WTC11 (cell line): ENCODE data around the gene PIK3R2. TPM values are rescaled to one million over a fixed set of nuclear protein-coding genes. Genes with fewer than 3 reads are reported as not detected.
"Not testable (repeated sequence)": the region's sequence is repeated elsewhere in the genome, so short reads cannot be mapped to it uniquely, and the experiment has no call there.

Source experiments
- ATAC-seq: fragments of 200-7000 bp; cut with Tn5 transposase; 2 replicates; pipeline ENCODE4 v1.10.0; 2021; ENCODE audit warnings: mild to moderate bottlenecking, moderate library complexity
- CTCF ChIA-PET: fragments of 300-600 bp; sonication (Branson Sonifier 250); formaldehyde crosslinking; loops from one replicate; lab custom pipeline; 2021; ENCODE audit warnings: antibody characterized with exemption; lab: Charles Lee
- POLR2A ChIA-PET: fragments of 350-600 bp; sonication (Branson Sonifier 250); formaldehyde crosslinking; loops from one replicate; lab custom pipeline; 2021; ENCODE audit warnings: antibody characterized with exemption; lab: Charles Lee
- DNase-seq: peaks from one replicate; pipeline ENCODE4 v3.0.0; 2021; ENCODE audit warnings: low spot score
- H3K27ac Mint-ChIP-seq: 2 replicates; pipeline ENCODE4 v1.8.0; 2021; ENCODE audit warnings: mixed read lengths
- H3K27me3 Mint-ChIP-seq: 2 replicates; pipeline ENCODE4 v1.8.0; 2021; ENCODE audit warnings: low read depth, mild to moderate bottlenecking, moderate library complexity, mixed read lengths
- H3K36me3 Mint-ChIP-seq: 2 replicates; pipeline ENCODE4 v1.8.0; 2021; ENCODE audit warnings: mixed read lengths
- H3K4me1 Mint-ChIP-seq: 2 replicates; pipeline ENCODE4 v1.8.0; 2022; ENCODE audit warnings: mixed read lengths
- H3K4me3 Mint-ChIP-seq: 2 replicates; pipeline ENCODE4 v1.8.0; 2021; ENCODE audit warnings: mild to moderate bottlenecking, moderate library complexity, mixed read lengths
- H3K9me3 Mint-ChIP-seq: 2 replicates; pipeline ENCODE4 v1.8.0; 2021; ENCODE audit warnings: mixed read lengths
- AFF4 ChIP-seq: sonication (generic); formaldehyde crosslinking; IDR thresholded peaks from 2 replicates; pipeline ENCODE4 v1.8.1; 2023; ENCODE audit warnings: mild to moderate bottlenecking, missing genetic modification reagents, borderline replicate concordance
- HMGXB4 ChIP-seq: sonication (generic); formaldehyde crosslinking; IDR thresholded peaks from 2 replicates; pipeline ENCODE4 v1.8.1; 2023; ENCODE audit warnings: mild to moderate bottlenecking, moderate library complexity, missing genetic modification reagents
- NFATC4 ChIP-seq: fragments of 250-450 bp; sonication (Bioruptor Pico); IDR thresholded peaks from 2 replicates; pipeline ENCODE4 v1.9.0; 2021; ENCODE audit warnings: mild to moderate bottlenecking
- PRDM15 ChIP-seq: sonication (generic); formaldehyde crosslinking; IDR thresholded peaks from 2 replicates; pipeline ENCODE4 v1.8.0; 2022; ENCODE audit warnings: missing genetic modification reagents
- RORB ChIP-seq: fragments of 250-450 bp; sonication (Bioruptor Pico); IDR thresholded peaks from 2 replicates; pipeline ENCODE4 v1.9.0; 2021; ENCODE audit warnings: mild to moderate bottlenecking
- SMAD3 ChIP-seq: sonication (generic); formaldehyde crosslinking; IDR thresholded peaks from 2 replicates; pipeline ENCODE4 v1.8.0; 2022; ENCODE audit warnings: missing genetic modification reagents, mild to moderate bottlenecking, borderline replicate concordance
- TCF7 ChIP-seq: sonication (generic); formaldehyde crosslinking; IDR thresholded peaks from 2 replicates; pipeline ENCODE4 v1.8.0; 2022; ENCODE audit warnings: mild to moderate bottlenecking, low read depth, missing genetic modification reagents, moderate library complexity
- ZNF121 ChIP-seq: sonication (generic); formaldehyde crosslinking; IDR thresholded peaks from 2 replicates; pipeline ENCODE4 v1.8.0; 2023; ENCODE audit warnings: missing genetic modification reagents
- ZNF423 ChIP-seq: fragments of 250-450 bp; sonication (Bioruptor Pico); IDR thresholded peaks from 2 replicates; pipeline ENCODE4 v2.1.2; 2022; ENCODE audit warnings: mild to moderate bottlenecking, moderate library complexity
- total RNA-seq: library from RNA; stranded (reverse); gene quantifications from 3 replicates; pipeline ENCODE4 v1.2.3, GENCODE V29; 2021

PIK3R2 gene
- total RNA-seq, 1 experiment from 2014 or later: 56.9 TPM

GRCh38 chr19:18157465-18158063 is 4.6 kb downstream of the PIK3R2 start:
- peaks cover 13% of the 10 kb centered on the region for H3K36me3 Mint-ChIP-seq
- H3K27ac Mint-ChIP-seq: no peak overlapping the region
- ChIA-PET CTCF (interaction anchor here (0.6 to 1.8 kb wide), 8 partner anchors 11 to 675 kb away, joined by 3 to 12 read pairs (median 4); no protein-coding TSS in a partner anchor), POLR2A (interaction anchor here (0.9 to 1.1 kb wide), 2 partner anchors 48 to 124 kb away, joined by 4 to 8 read pairs; partner anchors contain the start of gene JUND)
- no peak overlapping the region for H3K4me3 Mint-ChIP-seq
- no peaks in the 10 kb centered on the region for H3K27me3 Mint-ChIP-seq
- ATAC-seq: peak; percentile 0; the same call in 1 of the 2 replicates
- TF ChIP-seq SMAD3 (CRISPR knock-in tag) (no peak), ZNF423 (CRISPR knock-in tag) (peak; percentile 96)
- no peaks in the 10 kb centered on the region for H3K9me3 Mint-ChIP-seq
- peak; percentile 59 for DNase-seq
- H3K4me1 Mint-ChIP-seq: peaks cover 24% of the 10 kb centered on the region

- H3K4me1 Mint-ChIP-seq: peaks cover 24% of the 10 kb centered on the region
- CTCF ChIA-PET: interaction anchor here (1.3 to 1.8 kb wide), 4 partner anchors 10 to 94 kb away, joined by 4 to 12 read pairs (median 7); no protein-coding TSS in a partner anchor
- ATAC-seq (no peak), DNase-seq (no peak)
- H3K27ac Mint-ChIP-seq: no peak overlapping the region
- H3K27me3 Mint-ChIP-seq: no peaks in the 10 kb centered on the region
- H3K36me3 Mint-ChIP-seq: peaks cover 19% of the 10 kb centered on the region
- POLR2A ChIA-PET: interaction anchor here (0.6 kb wide), 1 partner anchor 74 kb away, joined by 3 read pairs; no protein-coding TSS in a partner anchor
- no peak overlapping the region for H3K4me3 Mint-ChIP-seq
- no peaks in the 10 kb centered on the region for H3K9me3 Mint-ChIP-seq
- TF ChIP-seq RORB (CRISPR knock-in tag) (no peak), AFF4 (no peak), TCF7 (CRISPR knock-in tag) (no peak), PRDM15 (no peak), NFATC4 (no peak), HMGXB4 (no peak)
These were observed 5.5 kb downstream of the PIK3R2 start for GRCh38 chr19:18158467-18158866.

GRCh38 chr19:18159059-18159616 is 6.2 kb downstream of the PIK3R2 start:
- H3K27me3 Mint-ChIP-seq, H3K27ac Mint-ChIP-seq, ATAC-seq, DNase-seq, H3K4me3 Mint-ChIP-seq, H3K9me3 Mint-ChIP-seq: not testable (repeated sequence)
- ChIA-PET POLR2A (interaction anchor here (0.6 kb wide), 1 partner anchor 73 kb away, joined by 3 read pairs; no protein-coding TSS in a partner anchor), CTCF (interaction anchor here (0.7 to 1.8 kb wide), 3 partner anchors 9 to 46 kb away, joined by 5 to 12 read pairs (median 9); no protein-coding TSS in a partner anchor)
- TF ChIP-seq ZNF121 (CRISPR knock-in tag): peak; percentile 52; the same call in 1 of the 2 replicates
- H3K4me1 Mint-ChIP-seq: peaks cover 20% of the 10 kb centered on the region
- H3K36me3 Mint-ChIP-seq: peaks cover 20% of the 10 kb centered on the region
